Activated CD8-positive, alpha-beta memory T cell treated with anti-CD3 and anti-CD28 coated beads for 48 hours (primary cell): ENCODE data around the gene SERTAD3.
A peak's percentile ranks its signal among the peaks of the same experiment; 100 is the strongest.
"Not testable (repeated sequence)": the region's sequence is repeated elsewhere in the genome, so short reads cannot be mapped to it uniquely, and the experiment has no call there.

Source experiments
- DNase-seq, 3 experiments: peaks; one replicate each; pipeline ENCODE4 v3.0.0-alpha.2; 2020; ENCODE audit warnings: low read depth in 2 of 3, low spot score in 2 of 3

SERTAD3 gene

GRCh38 chr19:40458597-40458974 is 14.5 kb upstream of the SERTAD3 start:
- DNase-seq: no peak

- no peak for DNase-seq
Measured at GRCh38 chr19:40457953-40458596, 13.9 kb upstream of the SERTAD3 start.

GRCh38 chr19:40457048-40457447 is 12.9 kb upstream of the SERTAD3 start:
- no peak for DNase-seq

- DNase-seq: not testable (repeated sequence)
Measured at GRCh38 chr19:40453943-40454342, 9.8 kb upstream of the SERTAD3 start.

- no peak for DNase-seq
Measured at GRCh38 chr19:40453151-40453735, 9.1 kb upstream of the SERTAD3 start.

- DNase-seq: no peak
Measured at GRCh38 chr19:40452016-40452415, 7.9 kb upstream of the SERTAD3 start.

GRCh38 chr19:40450664-40451063 is 6.5 kb upstream of the SERTAD3 start:
- DNase-seq: no peak

GRCh38 chr19:40449506-40449905 is 5.4 kb upstream of the SERTAD3 start:
- DNase-seq: no peak

GRCh38 chr19:40446263-40446784 is 2.2 kb upstream of the SERTAD3 start:
- DNase-seq: no peak

- no peak for DNase-seq
Measured at GRCh38 chr19:40445780-40446262, 1.7 kb upstream of the SERTAD3 start.

- DNase-seq: no peak
Measured at GRCh38 chr19:40444825-40445312, 734 bp upstream of the SERTAD3 start.

- peak; percentile 79 to 98 (median 94) for DNase-seq
Measured at GRCh38 chr19:40443131-40443999, 770 bp downstream of the SERTAD3 start.

GRCh38 chr19:40442328-40443130 is 1.6 kb downstream of the SERTAD3 start:
- no peak for DNase-seq

- DNase-seq: no peak
Measured at GRCh38 chr19:40441719-40442253, 2.3 kb downstream of the SERTAD3 start.

- no peak for DNase-seq
Measured at GRCh38 chr19:40438284-40438683, 5.9 kb downstream of the SERTAD3 start.

- peak in 1 of 3 experiments; percentile 38 for DNase-seq
Measured at GRCh38 chr19:40433391-40434216, 10.5 kb downstream of the SERTAD3 start.

GRCh38 chr19:40432760-40433159 is 11.4 kb downstream of the SERTAD3 start:
- DNase-seq: not testable (repeated sequence)

- no peak for DNase-seq
Measured at GRCh38 chr19:40431698-40432097, 12.4 kb downstream of the SERTAD3 start.

GRCh38 chr19:40430242-40430641 is 13.9 kb downstream of the SERTAD3 start:
- DNase-seq: not testable (repeated sequence)
